Endothelial cell of umbilical vein (primary cell): ENCODE measurements around the gene MT1G. TPM values are rescaled to one million over a fixed set of nuclear protein-coding genes. Genes with fewer than 3 reads are reported as not detected.
A peak's percentile ranks its signal among the peaks of the same experiment; 100 is the strongest.

Experiments
- BruUV-seq: library from RNA; stranded (reverse); fragments of 400-500 nt; replicated peaks from 2 replicates; lab custom pipeline; 2021; lab: Mats Ljungman, UMichigan
- CTCF ChIA-PET: fragments of 300-600, 350-600 bp; sonication (Branson Sonifier 250); formaldehyde crosslinking; loops from one replicate; lab custom pipeline; 2021; ENCODE audit warnings: antibody characterized with exemption, inconsistent platforms; lab: Charles Lee
- POLR2A ChIA-PET: fragments of 300-600, 350-600 bp; sonication (Branson Sonifier 250); formaldehyde crosslinking; loops from one replicate; lab custom pipeline; 2021; ENCODE audit warnings: antibody characterized with exemption, inconsistent platforms; lab: Charles Lee
- DNase-seq: peaks from one replicate; pipeline ENCODE4 v3.0.0-alpha.2; 2011; ENCODE audit warnings: low read depth, low spot score
- FAIRE-seq: peaks from 2 replicates; lab custom pipeline; 2011; peaks lifted over from hg19 to GRCh38; lab: Jason Lieb, UNC
- H2AFZ ChIP-seq: 2 replicates; pipeline ENCODE4 v1.6.0; 2012; ENCODE audit warnings: low read depth, low read length, control low read depth, inconsistent platforms
- H3K27ac ChIP-seq: 2 replicates; pipeline ENCODE4 v1.5.1; 2011; ENCODE audit warnings: low read depth, mild to moderate bottlenecking, control low read depth, low read length, moderate library complexity; ENCODE audit not compliant: insufficient read depth
- H3K27me3 ChIP-seq, 2 experiments: 2 replicates each; pipeline versions ENCODE4 v1.6.0 to v1.6.1; 2011; ENCODE audit warnings: low read length in 2 of 2, mixed read lengths in 1 of 2; ENCODE audit not compliant: control insufficient read depth in 2 of 2, insufficient read depth in 2 of 2
- H3K36me3 ChIP-seq, 2 experiments: 2 replicates in 1 of 2; 3 replicates in 1 of 2; pipeline ENCODE4 v1.5.1; 2011; ENCODE audit warnings: low read length in 2 of 2, mild to moderate bottlenecking in 1 of 2, moderate library complexity in 1 of 2; ENCODE audit not compliant: control insufficient read depth in 2 of 2, insufficient read depth in 2 of 2; ENCODE audit errors: extremely low read depth in 1 of 2
- H3K4me1 ChIP-seq: 3 replicates; pipeline ENCODE4 v1.5.1; 2011; ENCODE audit warnings: mild to moderate bottlenecking, low read length; ENCODE audit not compliant: control insufficient read depth, insufficient read depth; ENCODE audit errors: extremely low read depth
- H3K4me2 ChIP-seq: 2 replicates; pipeline ENCODE4 v1.6.1; 2011; ENCODE audit warnings: low read length, control low read depth, mixed read lengths; ENCODE audit not compliant: insufficient read depth
- H3K4me3 ChIP-seq, 3 experiments: fragments of 200-600 bp in 1 of 3; sonication (generic), shearing (Covaris generic) in 1 of 3; replicated peaks in 1 of 3; 2 replicates each; pipeline ENCODE4 v1.5.1; 2011 to 2016; ENCODE audit warnings: control low read depth in 3 of 3, low read length in 3 of 3, mild to moderate bottlenecking in 2 of 3, inconsistent platforms in 1 of 3, low read depth in 1 of 3, moderate library complexity in 1 of 3; ENCODE audit not compliant: insufficient read depth in 1 of 3
- H3K79me2 ChIP-seq: 2 replicates; pipeline ENCODE4 v1.6.0; 2012; ENCODE audit warnings: low read length, inconsistent platforms; ENCODE audit not compliant: control insufficient read depth, insufficient read depth
- H3K9ac ChIP-seq: replicated peaks from 2 replicates; pipeline ENCODE3; 2011; ENCODE audit warnings: low read length, control low read depth; ENCODE audit not compliant: insufficient read depth; ENCODE audit errors: extremely low read depth
- H3K9me1 ChIP-seq: replicated peaks from 3 replicates; pipeline ENCODE4 v1.6.0; 2011; ENCODE audit warnings: mild to moderate bottlenecking, low read length; ENCODE audit not compliant: control insufficient read depth, insufficient read depth; ENCODE audit errors: extremely low read depth
- H3K9me3 ChIP-seq: replicated peaks from 2 replicates; pipeline ENCODE4 v1.5.1; 2012; ENCODE audit warnings: low read length, inconsistent platforms; ENCODE audit not compliant: control insufficient read depth, insufficient read depth
- H4K20me1 ChIP-seq: replicated peaks from 2 replicates; pipeline ENCODE3; 2011; ENCODE audit warnings: mild to moderate bottlenecking, low read length; ENCODE audit not compliant: control insufficient read depth, insufficient read depth; ENCODE audit errors: extremely low read depth
- CTCF ChIP-seq, 2 donors: IDR thresholded peaks; 1 replicate in 1 of 2; 2 replicates in 1 of 2; pipeline ENCODE4 v1.5.1; 2011; ENCODE audit warnings: low read length in 2 of 2, mild to moderate bottlenecking in 2 of 2, moderate library complexity in 2 of 2, control low read depth in 1 of 2, inconsistent platforms in 1 of 2, low read depth in 1 of 2; ENCODE audit not compliant: insufficient read depth in 1 of 2; ENCODE audit errors: extremely low read depth in 1 of 2
- EZH2 ChIP-seq: IDR thresholded peaks from 2 replicates; pipeline ENCODE4 v1.6.1; 2012; ENCODE audit warnings: borderline replicate concordance, low read depth, mild to moderate bottlenecking, moderate library complexity, low read length, inconsistent platforms; ENCODE audit not compliant: severe bottlenecking
- FOS ChIP-seq: IDR thresholded peaks from 2 replicates; pipeline ENCODE4 v1.6.1; 2011; ENCODE audit warnings: mild to moderate bottlenecking, low read length, moderate library complexity, borderline replicate concordance; ENCODE audit not compliant: insufficient read depth
- GATA2 ChIP-seq: IDR thresholded peaks from 2 replicates; pipeline ENCODE4 v1.7.0; 2011; ENCODE audit warnings: low read depth, mild to moderate bottlenecking, moderate library complexity, mixed read lengths, low read length; ENCODE audit not compliant: insufficient read length, insufficient read depth
- JUN ChIP-seq: IDR thresholded peaks from 2 replicates; pipeline ENCODE4 v1.6.1; 2011; ENCODE audit warnings: borderline replicate concordance, low read depth; ENCODE audit not compliant: insufficient read length, insufficient read depth
- MAX ChIP-seq: IDR thresholded peaks from 2 replicates; pipeline ENCODE4 v1.6.1; 2011; ENCODE audit not compliant: insufficient read depth, insufficient read length
- MYC ChIP-seq: IDR thresholded peaks from one replicate; pipeline ENCODE4 v1.6.1; 2011; ENCODE audit warnings: mild to moderate bottlenecking, low read depth, low read length
- POLR2A ChIP-seq: IDR thresholded peaks from 2 replicates; pipeline ENCODE4 v1.6.1; 2012; ENCODE audit warnings: low read depth, mild to moderate bottlenecking, control low read depth, low read length
- POLR2AphosphoS5 ChIP-seq: IDR thresholded peaks from 2 replicates; pipeline ENCODE4 v1.6.1; 2012; ENCODE audit warnings: low read depth, mild to moderate bottlenecking, control low read depth, low read length, moderate library complexity; ENCODE audit not compliant: insufficient read depth
- dilution Hi-C: fragments of 300-500 bp; cut with MboI; formaldehyde crosslinking; loops from one replicate; pipeline ENCODE4 v1.15.0; 2019; ENCODE audit warnings: low sequenced_read_pairs; ENCODE audit not compliant: extremely low pct_ligation_motif_present
- intact Hi-C: fragments of 100-400 bp; cut with micrococcal nuclease; formaldehyde crosslinking; loops from one replicate; pipeline ENCODE4 v1.10.0; 2022
- polyA plus RNA-seq, 4 experiments: library from polyadenylated mRNA; depleted of rRNA in 3 of 4; stranded (reverse) in 3 of 4; unstranded in 1 of 4; fragments of >200 nt; gene quantifications; 2 replicates each; pipeline versions ENCODE4 v1.2.1 to v1.2.3, GENCODE V29; 2011 to 2012; ENCODE audit warnings: missing spikeins in 1 of 4
- total RNA-seq: library from RNA; stranded (reverse); gene quantifications from 2 replicates; pipeline ENCODE4 v1.2.3, GENCODE V29; 2021

Gene MT1G
- total and polyA plus RNA-seq, 2 donors (not counting 3 experiments of a cell fraction or from before 2014, with no cell fraction given): not detected

- peak within 1 kb of the TSS; percentile 25 to 42 (median 31) for H3K4me3 ChIP-seq
- POLR2A ChIA-PET: no interaction called here
- H3K36me3 ChIP-seq: no peaks in the 10 kb centered on the region
- CTCF ChIA-PET: interaction anchor here (1.0 to 2.5 kb wide), 3 partner anchors 29 to 40 kb away, joined by 3 to 14 read pairs (median 6); no protein-coding TSS in a partner anchor
- H4K20me1 ChIP-seq: no peaks in the 10 kb centered on the region
- H3K4me2 ChIP-seq: peak within 1 kb of the TSS; percentile 83
- dilution Hi-C loops (no loop called here), intact Hi-C loops (no loop called here)
- TF ChIP-seq JUN (no peak), GATA2 (no peak), CTCF (IDR thresholded peaks at IDR 0.05; ENCODE audit: extremely low read depth in 1 of 2, insufficient read depth in 1 of 2, low read depth in 1 of 2, low read length in 2 of 2) (no peak), POLR2A (no peak), EZH2 (no peak), POLR2AphosphoS5 (no peak), FOS (no peak), MAX (no peak), MYC (no peak)
- H2AFZ ChIP-seq: peak within 1 kb of the TSS; percentile 61
- H3K4me1 ChIP-seq: peaks cover 16% of the 10 kb centered on the region
- H3K9me3 ChIP-seq: no peaks in the 10 kb centered on the region
- H3K9ac ChIP-seq: peak within 1 kb of the TSS; percentile 2
- H3K9me1 ChIP-seq: no peaks in the 10 kb centered on the region
- H3K79me2 ChIP-seq: no peaks in the 10 kb centered on the region
- FAIRE-seq (peak; percentile 52), DNase-seq (no peak)
- H3K27ac ChIP-seq: no peak within 1 kb of the TSS
- no TSS peak for BruUV-seq
- peaks cover 28 to 32% of the 10 kb centered on the region in 2 experiments for H3K27me3 ChIP-seq
These were observed 35.6 kb downstream of the MT1G start, which contains the start of gene MT1M for GRCh38 chr16:56632156-56632847. Gene MT1M (plus strand): TSS chr16:56632659. CDS start chr16:56632732, 73 bp downstream.
